NCI-H446 treated with DMSO at 0.1 percent for 48 hours (cell line): ENCODE data around the gene SHMT2.

Experiments
- DNase-seq: peaks from one replicate; lab custom pipeline; 2025; lab: John Stamatoyannopoulos, UW

SHMT2 gene

DNA sequence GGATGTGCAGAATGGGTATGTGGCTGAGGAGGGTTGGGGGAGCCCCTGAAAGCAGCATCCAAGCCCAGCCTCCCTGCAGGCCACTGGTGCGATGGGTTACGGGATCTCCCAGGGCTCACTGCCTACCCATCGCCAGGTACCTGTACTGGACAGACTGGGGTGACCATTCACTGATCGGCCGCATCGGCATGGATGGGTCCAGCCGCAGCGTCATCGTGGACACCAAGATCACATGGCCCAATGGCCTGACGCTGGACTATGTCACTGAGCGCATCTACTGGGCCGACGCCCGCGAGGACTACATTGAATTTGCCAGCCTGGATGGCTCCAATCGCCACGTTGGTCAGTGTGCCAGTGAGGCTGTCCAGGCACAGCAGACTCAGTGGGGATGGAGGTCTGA, 31.2 kb upstream of the SHMT2 start:
- DNase-seq: no peak

DNA sequence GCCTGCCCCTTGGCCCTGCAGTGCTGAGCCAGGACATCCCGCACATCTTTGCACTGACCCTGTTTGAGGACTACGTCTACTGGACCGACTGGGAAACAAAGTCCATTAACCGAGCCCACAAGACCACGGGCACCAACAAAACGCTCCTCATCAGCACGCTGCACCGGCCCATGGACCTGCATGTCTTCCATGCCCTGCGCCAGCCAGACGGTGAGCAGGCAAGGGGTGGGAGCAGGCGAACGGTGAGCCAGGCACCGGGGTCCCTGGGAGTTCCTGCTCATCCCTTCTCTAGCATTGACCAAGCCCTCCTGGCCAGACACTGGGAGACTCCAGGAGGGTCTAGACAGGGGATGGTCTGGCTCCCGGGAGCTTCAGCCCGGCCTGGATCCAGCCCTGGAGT, 30.3 kb upstream of the SHMT2 start:
- DNase-seq: no peak

DNA sequence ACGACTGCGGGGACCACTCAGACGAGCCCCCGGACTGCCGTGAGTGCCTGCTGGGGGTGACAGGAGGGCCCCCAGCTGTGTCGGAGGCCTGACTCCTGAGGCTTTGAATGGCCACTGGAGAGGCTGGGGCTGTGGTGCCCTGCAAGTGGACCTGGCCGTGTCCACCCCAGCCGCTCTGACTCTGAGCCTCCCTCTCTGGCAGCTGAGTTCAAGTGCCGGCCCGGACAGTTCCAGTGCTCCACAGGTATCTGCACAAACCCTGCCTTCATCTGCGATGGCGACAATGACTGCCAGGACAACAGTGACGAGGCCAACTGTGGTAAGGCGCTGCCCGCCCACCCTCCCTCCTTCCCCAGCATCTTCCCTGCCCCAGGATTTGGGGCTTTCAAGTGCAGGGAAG, 29.0 kb upstream of the SHMT2 start:
- DNase-seq: no peak

DNA sequence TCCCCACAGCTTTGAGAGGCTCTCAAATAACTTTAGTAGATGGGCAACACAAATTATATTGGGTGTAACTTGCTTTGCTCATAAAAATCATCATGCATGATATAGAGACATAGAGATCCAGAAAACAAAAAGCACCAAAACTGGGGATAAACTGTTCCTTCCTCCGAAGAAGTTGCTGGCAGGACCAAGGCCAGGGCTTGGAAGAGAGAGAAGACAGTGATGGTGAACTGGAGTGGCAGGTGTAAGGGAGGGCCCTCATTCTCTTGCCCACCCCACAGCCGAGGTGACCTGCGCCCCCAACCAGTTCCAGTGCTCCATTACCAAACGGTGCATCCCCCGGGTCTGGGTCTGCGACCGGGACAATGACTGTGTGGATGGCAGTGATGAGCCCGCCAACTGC, 28.3 kb upstream of the SHMT2 start:
- DNase-seq: no peak

DNA sequence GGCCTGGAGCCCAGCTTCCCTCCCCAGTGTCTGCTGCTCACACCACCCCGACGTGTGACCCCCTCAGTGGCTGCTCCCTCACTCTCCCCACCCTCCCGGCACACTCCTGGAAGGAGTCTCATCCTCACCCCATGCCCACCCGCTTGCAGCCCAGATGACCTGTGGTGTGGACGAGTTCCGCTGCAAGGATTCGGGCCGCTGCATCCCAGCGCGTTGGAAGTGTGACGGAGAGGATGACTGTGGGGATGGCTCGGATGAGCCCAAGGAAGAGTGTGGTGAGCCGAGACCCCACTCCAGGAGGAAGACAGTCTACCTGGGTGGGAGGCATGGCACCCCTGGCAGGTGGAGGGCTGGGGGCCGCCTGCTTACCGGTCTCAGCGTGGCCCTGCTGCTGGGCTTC, 27.9 kb upstream of the SHMT2 start:
- DNase-seq: no peak

DNA sequence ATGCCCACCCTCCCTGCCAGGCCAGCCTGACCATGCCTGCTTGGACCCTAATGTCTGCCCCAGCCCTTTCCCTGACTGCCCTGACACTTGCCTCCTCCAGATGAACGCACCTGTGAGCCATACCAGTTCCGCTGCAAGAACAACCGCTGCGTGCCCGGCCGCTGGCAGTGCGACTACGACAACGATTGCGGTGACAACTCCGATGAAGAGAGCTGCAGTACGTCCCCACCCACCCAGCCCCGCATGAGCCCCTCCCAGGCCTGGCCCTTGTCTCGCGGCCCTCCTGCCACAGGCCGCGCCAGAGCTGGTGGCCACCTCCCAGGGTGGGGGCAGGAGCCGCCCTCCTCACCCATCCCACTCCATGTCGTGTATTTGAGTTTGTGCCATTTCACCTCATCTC, 27.2 kb upstream of the SHMT2 start:
- no peak for DNase-seq

DNA sequence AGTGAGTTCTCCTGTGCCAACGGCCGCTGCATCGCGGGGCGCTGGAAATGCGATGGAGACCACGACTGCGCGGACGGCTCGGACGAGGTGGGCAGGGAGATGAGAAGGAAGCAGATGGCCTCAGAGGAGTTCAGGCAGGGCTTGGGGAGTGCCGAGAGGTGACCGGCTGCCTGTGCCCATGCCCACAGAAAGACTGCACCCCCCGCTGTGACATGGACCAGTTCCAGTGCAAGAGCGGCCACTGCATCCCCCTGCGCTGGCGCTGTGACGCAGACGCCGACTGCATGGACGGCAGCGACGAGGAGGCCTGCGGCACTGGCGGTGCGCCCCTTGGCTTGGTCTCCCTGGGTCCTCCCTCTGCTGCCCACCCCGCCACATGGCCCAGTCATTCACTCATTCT, 26.3 kb upstream of the SHMT2 start:
- DNase-seq: no peak

DNA sequence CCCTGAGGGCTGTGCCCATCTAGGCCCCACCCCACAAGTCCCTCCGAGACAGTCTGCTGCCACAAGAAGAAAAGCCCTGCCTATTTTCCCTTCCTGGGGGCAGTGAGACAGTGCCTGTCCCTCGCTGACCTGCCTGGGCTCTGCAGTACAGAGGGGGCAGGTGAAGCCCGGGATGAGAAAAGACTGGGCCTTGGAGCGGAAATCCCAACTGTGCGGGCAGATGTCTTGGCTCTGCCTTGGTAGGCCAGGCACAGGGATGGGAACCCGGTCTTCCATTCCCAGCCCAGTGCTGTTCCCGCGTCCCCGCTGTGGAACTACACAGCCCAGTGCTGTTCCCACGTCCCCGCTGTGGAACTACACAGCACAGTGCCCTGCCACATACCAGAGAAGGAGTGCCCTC, 25.7 kb upstream of the SHMT2 start:
- no peak for DNase-seq

DNA sequence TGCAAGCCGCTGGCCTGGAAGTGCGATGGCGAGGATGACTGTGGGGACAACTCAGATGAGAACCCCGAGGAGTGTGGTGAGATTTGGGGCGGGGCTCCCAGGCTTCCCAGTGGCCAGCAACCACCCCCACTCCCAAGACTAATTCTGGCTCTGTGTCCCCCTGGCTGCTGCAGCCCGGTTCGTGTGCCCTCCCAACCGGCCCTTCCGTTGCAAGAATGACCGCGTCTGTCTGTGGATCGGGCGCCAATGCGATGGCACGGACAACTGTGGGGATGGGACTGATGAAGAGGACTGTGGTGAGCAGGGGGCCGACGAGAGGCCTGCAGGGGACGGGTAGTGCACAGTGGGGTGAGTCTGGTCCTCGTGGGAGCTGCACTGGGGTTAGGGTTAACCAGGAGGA, 25.1 kb upstream of the SHMT2 start:
- DNase-seq: no peak

DNA sequence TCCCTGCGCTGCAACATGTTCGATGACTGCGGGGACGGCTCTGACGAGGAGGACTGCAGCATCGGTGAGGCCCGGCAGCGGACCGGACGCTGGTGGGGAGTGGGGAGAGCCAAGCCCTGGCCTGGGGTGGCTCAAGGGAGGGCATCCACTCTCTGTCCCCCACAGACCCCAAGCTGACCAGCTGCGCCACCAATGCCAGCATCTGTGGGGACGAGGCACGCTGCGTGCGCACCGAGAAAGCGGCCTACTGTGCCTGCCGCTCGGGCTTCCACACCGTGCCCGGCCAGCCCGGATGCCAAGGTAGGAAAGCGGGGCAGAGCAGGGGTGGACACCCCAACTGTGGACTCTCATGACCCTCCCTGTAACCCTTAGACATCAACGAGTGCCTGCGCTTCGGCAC, 24.3 kb upstream of the SHMT2 start:
- DNase-seq: no peak

DNA sequence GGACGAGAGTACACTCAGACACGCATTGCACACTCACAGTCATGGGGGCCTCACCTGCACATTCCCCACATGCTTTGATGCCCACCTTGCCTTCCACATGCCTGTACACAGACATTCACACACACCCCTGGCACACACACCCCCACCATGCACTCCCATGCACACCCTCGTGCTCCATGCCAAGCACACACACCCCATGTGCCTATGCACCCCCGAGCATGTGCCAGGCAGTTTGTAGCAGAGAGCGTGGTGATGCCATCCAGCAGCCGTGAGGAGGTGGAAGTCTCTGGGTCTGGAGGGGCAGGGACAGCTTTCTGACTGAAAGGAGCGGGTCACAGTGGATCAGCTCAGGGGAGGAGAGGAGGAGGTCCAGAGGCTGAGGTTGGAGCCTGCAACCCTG, 23.6 kb upstream of the SHMT2 start:
- no peak for DNase-seq

DNA sequence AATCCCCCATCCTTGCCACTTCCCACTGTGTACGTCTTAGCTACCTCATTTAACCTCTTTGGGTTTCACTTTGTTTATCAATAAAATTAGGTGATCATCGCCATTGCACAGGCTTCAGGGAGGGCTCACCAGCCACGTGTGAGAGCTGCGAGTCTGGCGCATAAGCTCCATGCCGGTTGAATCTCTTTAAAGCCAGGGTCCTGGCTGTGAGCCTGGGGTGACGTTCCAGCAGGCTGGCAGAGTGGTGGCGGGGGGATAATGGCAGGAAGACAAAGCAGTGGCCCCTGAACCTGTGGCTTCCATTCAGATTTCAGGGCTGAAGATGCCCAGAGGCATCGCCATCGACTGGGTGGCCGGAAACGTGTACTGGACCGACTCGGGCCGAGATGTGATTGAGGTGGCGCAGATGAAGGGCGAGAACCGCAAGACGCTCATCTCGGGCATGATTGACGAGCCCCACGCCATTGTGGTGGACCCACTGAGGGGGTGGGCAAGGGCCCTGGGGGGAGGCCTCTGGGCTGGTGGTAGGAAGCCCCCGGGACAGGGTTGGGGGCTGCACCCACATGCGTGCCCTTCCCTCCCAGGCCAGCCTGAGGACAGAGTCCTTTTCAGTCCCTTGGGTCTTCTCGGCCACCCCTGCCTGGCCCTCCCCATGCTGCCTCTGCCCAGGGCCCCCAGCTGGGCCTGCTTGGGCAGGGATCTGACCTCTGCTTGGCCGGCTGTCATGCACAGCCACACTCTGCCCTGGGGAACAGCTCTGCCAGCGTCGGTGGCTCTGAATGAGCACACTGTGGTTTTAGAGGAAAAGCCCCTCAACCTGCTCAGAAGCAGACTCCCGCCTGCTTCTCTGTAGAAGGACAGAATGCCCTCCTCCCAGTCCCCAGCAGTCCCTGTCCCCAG, 21.5 kb upstream of the SHMT2 start:
- DNase-seq: no peak

DNA sequence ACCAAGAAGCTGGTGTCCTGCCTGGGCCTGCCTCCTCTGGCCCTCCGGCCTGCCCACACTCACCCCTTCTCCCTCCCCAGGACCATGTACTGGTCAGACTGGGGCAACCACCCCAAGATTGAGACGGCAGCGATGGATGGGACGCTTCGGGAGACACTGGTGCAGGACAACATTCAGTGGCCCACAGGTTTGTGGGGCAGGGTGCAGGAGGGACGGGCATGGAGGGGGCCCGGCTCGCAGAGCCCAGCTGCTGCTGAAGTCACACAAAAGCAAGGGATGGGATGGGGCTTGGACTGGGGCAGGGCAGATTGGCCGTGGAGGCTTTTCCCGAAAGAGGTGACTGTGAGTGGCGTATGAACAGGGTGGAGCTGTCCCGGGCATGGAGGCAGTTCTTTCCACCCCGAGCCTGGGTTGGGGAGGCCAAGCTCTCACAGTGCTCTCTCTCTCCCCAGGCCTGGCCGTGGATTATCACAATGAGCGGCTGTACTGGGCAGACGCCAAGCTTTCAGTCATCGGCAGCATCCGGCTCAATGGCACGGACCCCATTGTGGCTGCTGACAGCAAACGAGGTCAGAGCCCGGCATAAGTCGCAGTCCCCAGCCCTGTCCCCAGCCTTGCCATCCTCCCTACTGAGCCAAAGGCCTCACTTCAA, 20.8 kb upstream of the SHMT2 start:
- DNase-seq: no peak

DNA sequence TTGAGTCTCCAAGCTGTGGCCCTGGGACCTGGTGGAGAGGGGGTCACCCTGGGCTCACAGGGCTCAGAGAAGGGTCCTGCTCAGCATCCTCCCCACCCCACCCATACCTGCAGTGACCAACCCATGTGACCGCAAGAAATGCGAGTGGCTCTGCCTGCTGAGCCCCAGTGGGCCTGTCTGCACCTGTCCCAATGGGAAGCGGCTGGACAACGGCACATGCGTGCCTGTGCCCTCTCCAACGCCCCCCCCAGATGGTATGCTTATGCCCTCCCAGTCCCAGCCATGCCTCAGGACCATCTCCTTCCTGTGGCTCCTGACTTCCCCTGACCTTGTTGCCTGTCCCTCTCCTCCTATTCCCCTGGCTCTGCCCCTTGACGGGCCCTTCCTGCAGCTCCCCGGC, 19.6 kb upstream of the SHMT2 start:
- no peak for DNase-seq

DNA sequence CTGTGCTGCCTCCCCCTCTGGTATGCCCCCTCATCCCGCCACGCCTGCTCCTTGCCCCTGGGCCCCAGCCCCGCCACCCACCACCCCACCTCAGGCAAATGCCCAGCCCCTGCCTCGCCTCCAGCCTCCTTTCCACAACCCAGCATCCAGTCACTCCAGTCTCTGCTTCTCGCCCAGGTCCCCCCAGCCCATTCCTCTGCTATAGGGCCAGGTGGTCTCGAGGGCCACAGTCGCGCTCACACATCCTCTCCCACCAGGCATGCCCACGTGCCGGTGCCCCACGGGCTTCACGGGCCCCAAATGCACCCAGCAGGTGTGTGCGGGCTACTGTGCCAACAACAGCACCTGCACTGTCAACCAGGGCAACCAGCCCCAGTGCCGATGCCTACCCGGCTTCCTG, 19.1 kb upstream of the SHMT2 start:
- no peak for DNase-seq

DNA sequence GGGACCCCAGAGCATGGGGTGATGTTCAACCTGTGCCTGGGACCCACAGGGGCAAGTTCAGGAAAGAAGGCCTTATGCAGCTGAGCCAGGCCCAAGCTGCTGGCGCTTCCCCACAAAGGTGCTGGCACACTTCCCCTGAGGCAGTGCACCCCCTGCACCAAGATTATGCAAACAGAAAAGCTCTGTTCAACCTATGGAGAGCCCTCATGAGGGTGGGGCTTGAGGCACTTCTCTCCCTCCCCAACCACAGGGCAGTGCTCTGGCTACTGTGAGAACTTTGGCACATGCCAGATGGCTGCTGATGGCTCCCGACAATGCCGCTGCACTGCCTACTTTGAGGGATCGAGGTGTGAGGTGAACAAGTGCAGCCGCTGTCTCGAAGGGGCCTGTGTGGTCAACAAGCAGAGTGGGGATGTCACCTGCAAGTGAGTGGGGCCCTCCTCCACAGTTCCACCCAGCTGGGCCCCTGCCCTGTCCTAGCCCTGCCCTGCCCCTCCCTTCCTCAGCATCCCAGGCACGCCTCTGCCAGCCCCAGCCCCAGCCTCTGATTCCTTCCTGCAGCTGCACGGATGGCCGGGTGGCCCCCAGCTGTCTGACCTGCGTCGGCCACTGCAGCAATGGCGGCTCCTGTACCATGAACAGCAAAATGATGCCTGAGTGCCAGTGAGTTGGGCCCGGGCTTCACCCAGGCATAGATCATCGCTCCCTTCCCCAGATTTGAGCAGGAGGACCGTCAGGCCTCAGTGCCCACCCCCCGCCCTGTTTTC, 18.4 kb upstream of the SHMT2 start:
- no peak for DNase-seq

DNA sequence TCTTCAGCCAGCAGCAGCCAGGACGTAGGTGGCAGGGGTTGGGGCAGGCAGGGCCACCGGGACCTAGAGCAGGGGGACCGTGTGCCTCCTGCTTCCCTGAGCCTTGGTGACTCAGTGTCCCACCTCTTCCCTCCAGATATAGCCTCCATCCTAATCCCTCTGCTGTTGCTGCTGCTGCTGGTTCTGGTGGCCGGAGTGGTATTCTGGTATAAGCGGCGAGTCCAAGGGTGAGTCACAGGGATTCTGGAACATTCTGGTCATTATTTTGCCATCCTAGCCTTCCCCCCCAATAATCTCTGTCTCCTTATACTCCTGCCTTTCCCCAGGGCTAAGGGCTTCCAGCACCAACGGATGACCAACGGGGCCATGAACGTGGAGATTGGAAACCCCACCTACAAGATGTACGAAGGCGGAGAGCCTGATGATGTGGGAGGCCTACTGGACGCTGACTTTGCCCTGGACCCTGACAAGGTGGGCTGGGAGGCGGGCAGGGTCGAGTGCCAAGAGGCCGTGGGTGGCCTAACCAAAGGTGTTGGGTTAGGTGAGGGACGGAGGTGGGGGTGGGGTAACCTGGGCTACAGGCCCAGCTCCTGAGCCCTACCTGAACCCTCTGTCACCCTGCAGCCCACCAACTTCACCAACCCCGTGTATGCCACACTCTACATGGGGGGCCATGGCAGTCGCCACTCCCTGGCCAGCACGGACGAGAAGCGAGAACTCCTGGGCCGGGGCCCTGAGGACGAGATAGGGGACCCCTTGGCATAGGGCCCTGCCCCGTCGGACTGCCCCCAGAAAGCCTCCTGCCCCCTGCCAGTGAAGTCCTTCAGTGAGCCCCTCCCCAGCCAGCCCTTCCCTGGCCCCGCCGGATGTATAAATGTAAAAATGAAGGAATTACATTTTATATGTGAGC, 17.5 kb upstream of the SHMT2 start:
- DNase-seq: no peak

DNA sequence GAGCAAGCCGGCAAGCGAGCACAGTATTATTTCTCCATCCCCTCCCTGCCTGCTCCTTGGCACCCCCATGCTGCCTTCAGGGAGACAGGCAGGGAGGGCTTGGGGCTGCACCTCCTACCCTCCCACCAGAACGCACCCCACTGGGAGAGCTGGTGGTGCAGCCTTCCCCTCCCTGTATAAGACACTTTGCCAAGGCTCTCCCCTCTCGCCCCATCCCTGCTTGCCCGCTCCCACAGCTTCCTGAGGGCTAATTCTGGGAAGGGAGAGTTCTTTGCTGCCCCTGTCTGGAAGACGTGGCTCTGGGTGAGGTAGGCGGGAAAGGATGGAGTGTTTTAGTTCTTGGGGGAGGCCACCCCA, 16.8 kb upstream of the SHMT2 start:
- no peak for DNase-seq

DNA sequence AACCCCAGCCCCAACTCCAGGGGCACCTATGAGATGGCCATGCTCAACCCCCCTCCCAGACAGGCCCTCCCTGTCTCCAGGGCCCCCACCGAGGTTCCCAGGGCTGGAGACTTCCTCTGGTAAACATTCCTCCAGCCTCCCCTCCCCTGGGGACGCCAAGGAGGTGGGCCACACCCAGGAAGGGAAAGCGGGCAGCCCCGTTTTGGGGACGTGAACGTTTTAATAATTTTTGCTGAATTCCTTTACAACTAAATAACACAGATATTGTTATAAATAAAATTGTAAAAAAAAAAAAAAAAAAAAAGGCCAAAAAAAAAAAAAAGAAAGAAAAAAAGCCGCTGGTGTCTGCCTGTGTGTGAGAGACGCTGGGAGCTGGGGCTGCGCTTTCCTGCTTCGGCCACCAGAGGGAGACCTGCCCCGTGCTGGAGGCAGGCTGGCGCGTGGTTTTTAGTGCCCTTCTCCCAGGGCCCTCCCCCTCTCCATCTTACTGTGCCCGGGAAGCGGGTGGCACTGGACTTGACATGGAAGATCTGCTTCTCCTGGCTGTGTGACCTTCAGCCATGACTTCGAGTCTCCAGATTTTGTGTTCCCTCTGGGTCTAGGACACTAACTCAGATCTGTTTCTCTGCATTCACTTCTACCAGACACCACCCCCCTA, 16.3 kb upstream of the SHMT2 start:
- peak; percentile 57 for DNase-seq

DNA sequence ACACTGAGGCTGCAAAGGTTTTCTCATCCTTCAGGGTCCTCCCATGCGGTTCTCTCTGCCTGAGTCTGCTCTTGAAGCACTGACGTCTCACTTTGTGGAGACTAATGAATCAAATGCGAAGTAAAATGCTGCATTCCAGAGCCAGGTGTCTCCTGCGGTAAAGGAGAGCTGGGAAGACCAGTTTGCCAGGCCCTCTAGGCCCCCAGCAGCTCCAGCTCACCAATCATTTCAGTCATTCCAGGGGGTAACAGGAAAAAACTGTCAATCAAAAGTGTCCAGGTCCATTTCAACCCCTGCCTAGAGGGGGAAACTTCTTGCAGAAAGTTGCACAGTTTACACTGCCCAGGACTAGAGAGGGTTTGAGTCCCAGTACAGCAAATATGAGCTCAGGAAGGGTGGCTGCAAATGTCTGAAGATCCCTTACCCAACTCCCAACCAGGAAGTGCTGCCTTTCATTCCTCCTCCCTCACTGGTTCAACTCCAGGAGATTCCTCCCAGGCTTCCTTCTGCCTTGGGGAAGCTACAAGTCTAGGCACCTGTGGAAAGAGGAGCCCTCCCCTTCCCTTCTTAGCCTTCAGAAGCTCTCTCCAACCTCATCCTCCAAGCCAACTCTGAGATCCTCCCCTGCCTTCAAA, 15.6 kb upstream of the SHMT2 start:
- DNase-seq: no peak

DNA sequence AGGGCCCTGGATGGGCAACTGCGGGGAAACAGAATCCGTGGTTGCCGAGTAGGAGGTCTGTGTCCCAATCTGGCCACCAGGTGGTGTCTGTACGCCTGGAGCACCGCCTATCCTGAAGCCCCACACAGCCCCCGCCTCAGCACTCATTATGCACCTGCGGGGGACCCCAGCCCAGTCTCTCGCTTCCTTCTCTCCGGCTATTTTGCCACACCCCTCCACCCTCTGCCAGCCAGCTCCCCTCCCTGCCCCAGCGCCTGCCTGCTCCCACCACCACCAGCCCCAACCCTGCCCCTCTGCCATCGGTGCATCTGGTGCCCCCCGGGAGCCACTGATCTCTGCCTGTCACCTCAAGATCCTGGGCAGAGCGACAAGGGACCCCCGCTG, 15.1 kb upstream of the SHMT2 start:
- DNase-seq: peak; percentile 42
